ENCODE data around the gene ERICH2.

GRCh38 chr2:170740660-170741059, 29.5 kb upstream of the ERICH2 start:
- no peak for TF ChIP-seq CTCF (IDR thresholded peaks at IDR 0.05; ENCODE audit: low read depth, low read length, poor library complexity, severe bottlenecking)
- TF ChIP-seq EZH2phosphoT487 (IDR thresholded peaks at IDR 0.05; ENCODE audit: borderline replicate concordance, low read length), result no peak
